ENCODE measurements around the gene PTDSS2. TPM values are rescaled to one million over a fixed set of nuclear protein-coding genes. Genes with fewer than 3 reads are reported as not detected.

PTDSS2 gene
- total RNA-seq, 4 donors from 2014 or later = 23.9 to 58.3 (median 30.2) TPM

- WGBS = 92% methylated on average over 15 of the region's 19 CpGs
- Histone ChIP-seq H3K27ac (replicated peaks in 1 of 4) (no peak overlapping the region), H3K4me3 (no peak overlapping the region), H3K9me3 (no peaks in the 10 kb centered on the region), H3K4me1 (peaks cover 18 to 30% (median 27%) of the 10 kb centered on the region in 4 donors), H3K27me3 (no peaks in the 10 kb centered on the region), H3K36me3 (peaks cover 0 to 5% (median 0%) of the 10 kb centered on the region in 4 donors)
- intact Hi-C loops (cut with DNase I) = no loop called here
- DNase-seq (ENCODE audit: extremely low spot score) = no peak
- no peak for TF ChIP-seq EP300 (IDR thresholded peaks at IDR 0.05)
- TF ChIP-seq CTCF (IDR thresholded peaks at IDR 0.05) = no peak
- no peak for TF ChIP-seq POLR2A (IDR thresholded peaks at IDR 0.05; ENCODE audit: low read depth)
These were observed 23.3 kb downstream of the PTDSS2 start for GRCh38 chr11:473415-473814.

- intact Hi-C loops (cut with DNase I) = no loop called here
- Histone ChIP-seq H3K9me3 (no peaks in the 10 kb centered on the region), H3K27ac (replicated peaks in 1 of 4) (no peak overlapping the region), H3K36me3 (peaks cover 0 to 9% (median 4%) of the 10 kb centered on the region in 4 donors), H3K4me3 (no peak overlapping the region), H3K27me3 (no peaks in the 10 kb centered on the region), H3K4me1 (peaks cover 17 to 23% (median 20%) of the 10 kb centered on the region in 4 donors)
- 94% methylated on average over 22 of the region's 22 CpGs for WGBS
- TF ChIP-seq POLR2AphosphoS5 (IDR thresholded peaks at IDR 0.05) = no peak
- TF ChIP-seq EP300 (IDR thresholded peaks at IDR 0.05) = no peak
- TF ChIP-seq POLR2A (IDR thresholded peaks at IDR 0.05; ENCODE audit: low read depth) = no peak
- TF ChIP-seq CTCF (IDR thresholded peaks at IDR 0.05) = no peak
- DNase-seq (ENCODE audit: extremely low spot score) = no peak
These were observed 24.1 kb downstream of the PTDSS2 start for GRCh38 chr11:473962-474785.

- no peak for DNase-seq (ENCODE audit: extremely low spot score)
- H3K36me3 ChIP-seq = peaks cover 0 to 12% (median 9%) of the 10 kb centered on the region in 4 donors
- intact Hi-C loops (cut with DNase I) = no loop called here
- H3K27ac ChIP-seq (replicated peaks in 1 of 4) = no peak overlapping the region
- H3K4me3 ChIP-seq = no peak overlapping the region
- no peaks in the 10 kb centered on the region for H3K27me3 ChIP-seq
- TF ChIP-seq POLR2A (IDR thresholded peaks at IDR 0.05; ENCODE audit: low read depth) (no peak), CTCF (IDR thresholded peaks at IDR 0.05) (no peak), EP300 (IDR thresholded peaks at IDR 0.05) (no peak), POLR2AphosphoS5 (IDR thresholded peaks at IDR 0.05) (no peak)
- WGBS = 93% methylated on average over 48 of the region's 48 CpGs
- H3K9me3 ChIP-seq = no peaks in the 10 kb centered on the region
- peaks cover 9 to 14% (median 13%) of the 10 kb centered on the region in 4 donors for H3K4me1 ChIP-seq
These were observed 24.9 kb downstream of the PTDSS2 start for GRCh38 chr11:474914-475506.

- H3K9me3 ChIP-seq = no peaks in the 10 kb centered on the region
- TF ChIP-seq CTCF (IDR thresholded peaks at IDR 0.05) (no peak), POLR2A (IDR thresholded peaks at IDR 0.05; ENCODE audit: low read depth) (no peak), POLR2AphosphoS5 (IDR thresholded peaks at IDR 0.05) (no peak), EP300 (IDR thresholded peaks at IDR 0.05) (no peak)
- intact Hi-C loops (cut with DNase I) = no loop called here
- H3K27ac ChIP-seq (replicated peaks in 1 of 4) = no peak overlapping the region
- peaks cover 0 to 6% (median 3%) of the 10 kb centered on the region in 4 donors for H3K4me1 ChIP-seq
- 93% methylated on average over 5 of the region's 9 CpGs for WGBS
- peaks cover 0 to 18% (median 13%) of the 10 kb centered on the region in 4 donors for H3K36me3 ChIP-seq
- DNase-seq (ENCODE audit: extremely low spot score) = no peak
- no peaks in the 10 kb centered on the region for H3K27me3 ChIP-seq
- H3K4me3 ChIP-seq = no peak overlapping the region
These were observed 25.9 kb downstream of the PTDSS2 start for GRCh38 chr11:475941-476340.
